A673 (cell line): Measurements from ENCODE around the gene FRMD5.

Source experiments
- EZH2 ChIP-seq: fragments of 200-600 bp; sonication (generic); IDR thresholded peaks from 2 replicates; pipeline ENCODE4 v1.6.1; 2017; ENCODE audit warnings: borderline replicate concordance, low read depth, mild to moderate bottlenecking, mixed read lengths, antibody characterized with exemption, low read length; ENCODE audit not compliant: poor library complexity, severe bottlenecking
- TF ChIP-seq, protein P1 (sequence below): fragments of 300-800, 200-600 bp; sonication (generic); conservative IDR thresholded peaks from 2 replicates; pipeline ENCODE4 v1.5.1; 2017; ENCODE audit warnings: low read depth, mild to moderate bottlenecking, antibody characterized with exemption, low read length, moderate library complexity, mixed read lengths

DNA sequence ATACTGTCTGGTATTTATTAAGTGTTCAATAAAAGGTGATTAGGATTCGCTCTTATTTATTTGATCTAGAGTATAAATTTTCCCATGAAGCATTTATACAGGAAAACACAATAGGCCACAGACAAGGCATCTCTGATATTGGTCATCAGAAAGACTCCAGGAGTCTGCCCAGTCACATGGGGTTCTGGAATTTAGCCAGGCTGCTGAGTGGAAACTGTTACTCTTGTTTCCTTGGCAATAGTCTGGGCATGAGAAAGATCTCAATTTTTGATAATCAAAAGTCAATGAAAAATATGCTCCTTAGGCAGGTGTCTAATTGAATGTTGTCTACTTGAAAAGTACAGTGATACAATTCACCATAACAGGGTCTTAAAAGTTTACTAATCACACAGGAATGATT is 161.2 kb downstream of the FRMD5 start:
- TF ChIP-seq, protein P1, sequence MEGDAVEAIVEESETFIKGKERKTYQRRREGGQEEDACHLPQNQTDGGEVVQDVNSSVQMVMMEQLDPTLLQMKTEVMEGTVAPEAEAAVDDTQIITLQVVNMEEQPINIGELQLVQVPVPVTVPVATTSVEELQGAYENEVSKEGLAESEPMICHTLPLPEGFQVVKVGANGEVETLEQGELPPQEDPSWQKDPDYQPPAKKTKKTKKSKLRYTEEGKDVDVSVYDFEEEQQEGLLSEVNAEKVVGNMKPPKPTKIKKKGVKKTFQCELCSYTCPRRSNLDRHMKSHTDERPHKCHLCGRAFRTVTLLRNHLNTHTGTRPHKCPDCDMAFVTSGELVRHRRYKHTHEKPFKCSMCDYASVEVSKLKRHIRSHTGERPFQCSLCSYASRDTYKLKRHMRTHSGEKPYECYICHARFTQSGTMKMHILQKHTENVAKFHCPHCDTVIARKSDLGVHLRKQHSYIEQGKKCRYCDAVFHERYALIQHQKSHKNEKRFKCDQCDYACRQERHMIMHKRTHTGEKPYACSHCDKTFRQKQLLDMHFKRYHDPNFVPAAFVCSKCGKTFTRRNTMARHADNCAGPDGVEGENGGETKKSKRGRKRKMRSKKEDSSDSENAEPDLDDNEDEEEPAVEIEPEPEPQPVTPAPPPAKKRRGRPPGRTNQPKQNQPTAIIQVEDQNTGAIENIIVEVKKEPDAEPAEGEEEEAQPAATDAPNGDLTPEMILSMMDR = no peak
- TF ChIP-seq EZH2 = no peak
